NCI-H524 (cell line): ENCODE data around the gene TMTC2.
"Not testable (repeated sequence)": the region's sequence is repeated elsewhere in the genome, so short reads cannot be mapped to it uniquely, and the experiment has no call there.

Source experiments
- DNase-seq, 2 experiments: peaks; one replicate each; lab custom pipeline; 2025; lab: John Stamatoyannopoulos, UW

The TMTC2 gene

GRCh38 chr12:82789674-82790073 lies 103.0 kb downstream of the TMTC2 start:
- no peak for DNase-seq

DNA sequence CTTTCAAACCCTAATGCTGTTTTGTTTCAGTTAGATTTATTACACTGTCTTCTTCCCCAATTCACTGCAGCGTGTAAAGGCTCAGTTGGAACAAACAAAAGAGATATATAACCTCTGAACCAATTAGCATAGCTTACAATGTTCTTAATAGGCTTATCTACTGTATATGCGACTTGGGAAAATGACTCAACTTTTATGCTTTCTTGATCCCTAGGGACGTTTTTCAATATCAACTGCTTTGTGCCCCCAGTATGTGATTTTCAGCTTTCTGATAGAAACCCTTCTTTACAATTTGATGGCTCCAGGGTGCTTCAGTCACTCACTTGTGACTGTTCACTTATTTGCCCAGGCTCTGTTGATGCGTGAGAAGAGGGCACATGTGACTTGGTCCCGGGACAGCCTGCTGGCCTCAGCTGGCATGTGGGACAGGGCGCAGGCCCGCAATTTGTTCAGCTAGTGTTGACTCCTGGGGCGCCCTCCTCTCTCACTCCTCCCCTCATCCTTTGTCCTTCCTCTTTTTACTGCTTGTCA lies 107.1 kb downstream of the TMTC2 start:
- no peak for DNase-seq

- DNase-seq = no peak
Observed at GRCh38 chr12:82797480-82797879, 110.8 kb downstream of the TMTC2 start.

GRCh38 chr12:82800185-82800584 lies 113.5 kb downstream of the TMTC2 start:
- DNase-seq = peak; percentile 18 to 57

- DNase-seq = no peak
Observed at GRCh38 chr12:82801951-82802610, 115.4 kb downstream of the TMTC2 start.

GRCh38 chr12:82803201-82803600 lies 116.5 kb downstream of the TMTC2 start:
- no peak for DNase-seq

DNA sequence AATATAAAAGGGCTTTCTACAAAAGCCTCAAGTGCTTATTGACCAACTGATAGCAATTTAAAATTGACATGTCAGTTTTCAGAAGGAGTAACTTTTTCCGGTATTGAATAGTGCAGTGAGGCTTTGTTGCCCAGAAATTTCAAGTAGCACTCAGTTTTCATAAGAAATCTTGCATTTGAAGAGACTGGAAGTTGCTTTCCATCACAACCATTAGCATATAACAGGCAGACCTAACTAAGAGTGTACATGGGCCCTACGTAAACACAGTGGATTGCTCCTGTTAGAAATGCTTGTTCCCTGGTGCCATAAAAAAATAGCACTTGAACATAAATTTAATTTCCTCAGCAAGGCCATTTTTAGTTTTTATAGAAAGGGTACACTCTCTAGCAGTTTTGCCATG lies 117.9 kb downstream of the TMTC2 start:
- no peak for DNase-seq

DNA sequence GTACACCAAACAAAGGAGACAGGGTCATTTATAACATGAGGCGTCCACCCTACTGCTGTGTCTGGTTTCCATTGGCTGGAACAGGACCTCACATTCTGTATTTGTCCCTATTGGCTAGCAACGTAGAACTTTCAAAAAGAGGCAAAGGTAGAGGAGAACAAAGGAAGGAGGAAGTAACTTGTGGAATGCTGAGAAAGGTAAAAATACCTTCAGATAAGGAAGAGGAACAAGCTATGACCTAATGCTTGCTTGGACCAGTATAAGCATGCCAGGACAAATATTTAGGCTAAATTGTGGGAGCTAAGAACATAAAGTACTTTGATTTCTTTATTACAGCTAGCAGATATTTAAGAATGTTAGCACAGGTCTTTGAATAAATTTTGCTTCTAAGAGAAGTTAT lies 118.3 kb downstream of the TMTC2 start:
- DNase-seq = not testable (repeated sequence)

- no peak for DNase-seq
Observed at GRCh38 chr12:82805812-82806497, 119.2 kb downstream of the TMTC2 start.

DNA sequence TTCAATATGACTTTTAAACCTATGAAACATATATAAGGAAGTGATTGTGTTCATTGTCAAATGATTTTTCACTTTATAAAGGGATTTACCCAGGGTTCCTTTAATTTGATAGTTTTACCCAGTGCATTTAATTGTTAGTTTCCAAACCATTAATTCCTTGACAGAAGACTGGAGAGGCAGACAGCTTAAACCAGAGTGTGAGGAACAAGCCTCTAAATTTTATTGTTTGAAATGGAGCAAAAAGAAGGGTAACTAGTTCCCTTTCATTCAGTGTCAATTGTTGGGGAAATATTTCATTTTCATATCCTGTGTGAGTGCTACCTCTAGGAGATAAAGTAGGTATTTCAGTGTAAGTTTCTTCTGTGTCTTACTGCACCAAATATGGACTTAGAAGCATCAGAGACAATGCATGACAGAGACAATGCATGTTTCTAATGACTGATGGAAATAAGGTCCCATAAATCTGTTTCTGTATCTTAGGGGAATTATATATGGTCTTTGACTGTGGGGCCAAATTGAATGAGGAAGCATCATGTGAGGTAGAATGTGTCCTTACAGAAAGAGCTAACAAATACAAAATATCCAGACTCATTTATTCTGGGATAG lies 120.5 kb downstream of the TMTC2 start:
- no peak for DNase-seq

DNA sequence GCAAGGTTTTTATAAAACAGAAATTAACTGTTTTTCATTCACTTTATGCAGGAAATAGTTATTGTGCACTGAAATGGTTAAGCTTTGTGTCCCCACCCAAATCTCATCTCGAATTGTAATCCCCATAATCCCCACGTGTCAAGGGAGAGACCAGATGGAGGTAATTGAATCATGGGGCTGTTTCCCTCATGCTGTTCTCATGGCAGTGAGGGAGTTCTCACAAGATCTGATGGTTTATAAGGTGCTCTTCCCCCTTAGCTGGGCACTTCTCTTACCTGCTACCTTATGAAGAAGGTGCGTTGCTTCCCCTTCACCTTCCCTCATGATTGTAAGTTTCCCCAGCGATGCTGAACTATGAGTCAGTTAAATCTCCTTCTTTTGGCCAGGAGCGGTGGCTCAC lies 123.9 kb downstream of the TMTC2 start:
- peak in 1 of 2 experiments; percentile 20 for DNase-seq

- no peak for DNase-seq
Observed at GRCh38 chr12:82817368-82817767, 130.7 kb downstream of the TMTC2 start.

- DNase-seq = no peak
Observed at GRCh38 chr12:82818271-82819035, 131.7 kb downstream of the TMTC2 start.

DNA sequence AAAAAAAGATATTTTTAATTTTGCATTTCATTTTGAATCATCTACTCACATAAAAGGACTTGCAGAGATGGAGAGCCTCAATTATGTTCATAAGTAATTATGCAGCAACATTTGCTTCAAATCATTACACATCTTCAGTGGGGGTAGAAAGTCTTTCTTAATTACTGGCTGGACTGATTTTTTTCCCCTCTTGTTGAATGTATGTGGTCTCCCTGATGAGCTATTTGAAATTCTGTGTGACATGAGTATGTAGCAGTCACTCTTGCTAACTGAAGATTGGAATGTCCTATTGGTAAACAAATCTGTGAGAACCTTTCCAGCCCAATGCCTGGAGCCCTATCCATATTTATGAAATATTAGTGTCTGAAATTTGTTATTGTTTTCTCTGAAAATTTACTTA lies 139.8 kb downstream of the TMTC2 start:
- DNase-seq = no peak

- no peak for DNase-seq
Observed at GRCh38 chr12:82832096-82832495, 145.4 kb downstream of the TMTC2 start.

DNA sequence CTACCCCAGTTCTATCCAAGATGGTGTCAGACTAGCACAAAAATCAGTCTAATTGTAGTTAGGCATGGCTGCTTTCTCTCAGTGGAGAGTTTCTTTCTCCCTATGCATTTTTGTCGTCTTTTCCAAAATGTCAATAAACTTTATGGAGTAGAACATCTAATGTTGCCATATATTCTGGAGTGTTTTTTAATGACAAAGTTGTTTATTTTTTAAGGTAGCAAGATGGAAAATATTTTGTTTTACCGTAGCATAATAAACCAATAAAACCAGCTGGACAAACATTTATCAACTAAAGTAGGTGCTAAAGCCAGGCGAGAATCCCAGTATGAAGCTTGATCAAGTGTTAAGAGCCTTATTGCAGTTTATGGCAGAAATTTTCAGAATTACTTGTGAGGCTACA lies 146.3 kb downstream of the TMTC2 start:
- no peak for DNase-seq

DNA sequence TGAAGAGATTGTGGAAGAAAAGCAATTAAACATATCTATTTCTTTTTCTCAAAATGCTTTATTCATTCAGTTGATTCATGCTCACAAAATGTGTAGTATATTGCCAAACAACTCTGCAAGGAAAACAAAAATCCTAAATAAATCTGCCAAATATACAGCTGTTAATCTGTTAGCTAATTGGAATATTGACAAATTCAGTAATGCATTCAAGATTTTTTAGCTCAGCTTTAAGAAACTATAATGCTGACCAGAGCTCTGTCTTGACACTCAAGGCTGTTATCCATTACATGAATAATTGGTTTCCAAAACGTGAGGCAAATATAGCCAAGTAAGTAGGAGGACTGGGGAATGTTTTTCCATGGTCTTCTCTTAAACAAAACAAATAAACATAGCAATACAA lies 146.8 kb downstream of the TMTC2 start:
- no peak for DNase-seq

DNA sequence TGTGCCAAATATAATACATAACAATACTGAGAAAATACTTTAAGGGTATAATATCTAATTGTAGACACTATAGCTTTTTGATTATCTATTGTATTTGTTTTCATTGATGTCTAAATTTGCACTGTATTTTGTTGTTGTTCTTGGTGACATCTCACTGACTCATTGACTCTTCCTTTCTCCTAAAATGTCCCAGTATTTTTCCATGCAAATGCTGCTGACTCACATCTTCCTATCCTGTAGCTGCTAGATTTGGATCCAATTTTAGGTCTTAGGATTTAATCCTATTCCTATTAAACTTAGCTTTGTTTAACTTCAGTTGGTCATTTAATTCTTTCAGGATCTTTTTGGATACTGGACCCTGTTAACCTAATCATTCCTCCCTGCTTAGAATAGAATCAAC lies 148.5 kb downstream of the TMTC2 start:
- no peak for DNase-seq

- no peak for DNase-seq
Observed at GRCh38 chr12:82838131-82838551, 151.4 kb downstream of the TMTC2 start.

GRCh38 chr12:82838827-82839226 lies 152.1 kb downstream of the TMTC2 start:
- no peak for DNase-seq

GRCh38 chr12:82839796-82840195 lies 153.1 kb downstream of the TMTC2 start:
- no peak for DNase-seq

DNA sequence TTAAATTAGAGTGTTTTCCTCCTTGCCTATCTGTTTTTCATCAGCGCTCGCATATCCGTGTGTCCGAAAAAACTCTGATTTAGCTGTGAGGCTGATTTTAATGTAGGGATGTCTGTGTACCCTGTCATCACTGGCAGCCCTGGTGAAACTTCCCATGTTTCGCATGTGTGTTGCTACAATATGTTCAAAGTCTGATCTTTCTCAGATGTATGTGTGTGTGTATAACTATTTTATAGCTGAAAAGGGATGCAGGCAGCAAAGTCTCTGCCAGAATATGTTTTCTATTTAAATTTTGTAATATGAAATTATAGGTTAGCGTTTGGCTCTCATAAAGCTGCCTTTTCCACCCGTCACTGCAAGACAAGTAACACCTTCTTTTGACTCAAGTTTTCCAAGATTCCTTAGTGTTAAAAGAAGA lies 154.8 kb downstream of the TMTC2 start:
- no peak for DNase-seq
